ENCODE data around the gene USP17L13. TPM values are rescaled to one million over a fixed set of nuclear protein-coding genes. Genes with fewer than 3 reads are reported as not detected.
"Not testable (repeated sequence)": the region's sequence is repeated elsewhere in the genome, so short reads cannot be mapped to it uniquely, and the experiment has no call there.

Gene USP17L13
- total RNA-seq (2021): not detected in 2 replicates
- long read RNA-seq: 0 reads

DNA sequence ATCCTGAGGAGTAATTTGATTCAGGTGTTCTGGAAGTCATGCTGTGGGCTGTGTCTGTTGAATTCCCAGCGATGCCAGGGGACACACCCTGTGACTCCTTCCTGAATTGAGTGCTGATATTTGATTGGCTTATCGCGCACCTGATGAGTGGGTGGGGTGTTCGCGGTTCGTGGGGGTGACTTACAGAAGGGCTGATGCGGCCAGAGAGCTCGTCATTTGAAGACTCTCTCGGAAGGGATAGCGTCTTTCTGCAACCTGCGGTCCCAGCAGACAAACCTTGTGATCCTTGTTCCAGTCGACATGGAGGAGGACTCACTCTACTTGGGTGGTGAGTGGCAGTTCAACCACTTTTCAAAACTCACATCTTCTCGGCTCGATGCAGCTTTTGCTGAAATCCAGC, at the start of gene USP17L13:
USP17L13 (plus strand) TSS at position 301 of the 400 bp plus-strand sequence; CDS start at position 301, 0 bp downstream.
- not testable (repeated sequence) for H3K9me3 Mint-ChIP-seq; H2BK5ac ChIP-seq (ENCODE audit: insufficient read length, low read length)

DNA sequence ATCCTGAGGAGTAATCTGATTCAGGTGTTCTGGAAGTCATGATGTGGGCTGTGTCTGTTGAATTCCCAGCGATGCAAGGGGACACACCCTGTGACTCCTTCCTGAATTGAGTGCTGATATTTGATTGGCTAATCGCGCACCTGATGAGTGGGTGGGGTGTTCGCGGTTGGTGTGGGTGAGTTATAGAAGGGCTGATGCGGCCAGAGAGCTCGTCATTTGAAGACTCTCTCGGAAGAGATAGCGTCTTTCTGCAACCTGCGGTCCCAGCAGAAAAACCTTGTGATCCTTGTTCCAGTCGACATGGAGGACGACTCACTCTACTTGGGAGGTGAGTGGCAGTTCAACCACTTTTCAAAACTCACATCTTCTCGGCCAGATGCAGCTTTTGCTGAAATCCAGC, 14.3 kb upstream of the USP17L13 start, which contains the start of gene USP17L10:
USP17L10 (plus strand) TSS at position 301 of the 400 bp plus-strand sequence; CDS start at position 301, 0 bp downstream.
- not testable (repeated sequence) for H3K27me3 ChIP-seq (ENCODE audit: insufficient read depth, low read length); H3K4ac ChIP-seq (ENCODE audit: low read depth, low read length); H2BK20ac ChIP-seq (ENCODE audit: low read depth, low read length, poor library complexity, severe bottlenecking); H2BK15ac ChIP-seq (ENCODE audit: low read depth, low read length); H3K23ac ChIP-seq (ENCODE audit: insufficient read length, low read depth, low read length); H3K9me3 ChIP-seq (ENCODE audit: control insufficient read depth, low read depth, low read length); H3K14ac ChIP-seq (ENCODE audit: insufficient read depth, low read length); H3K27ac ChIP-seq (ENCODE audit: insufficient read length, low read depth, low read length); H3K4me1 Mint-ChIP-seq; H2AFZ ChIP-seq (ENCODE audit: low read length); H3K18ac ChIP-seq (ENCODE audit: insufficient read length, low read depth, low read length); H3K27me3 Mint-ChIP-seq (ENCODE audit: low read depth); H3K9me3 Mint-ChIP-seq; H2BK12ac ChIP-seq (ENCODE audit: insufficient read length, low read depth, low read length); H3K23me2 ChIP-seq (ENCODE audit: insufficient read length, low read depth, low read length, poor library complexity, severe bottlenecking); H3K9ac ChIP-seq (ENCODE audit: extremely low read depth, insufficient read length, low read length); H4K91ac ChIP-seq (ENCODE audit: insufficient read length, low read depth, low read length); H3K56ac ChIP-seq (ENCODE audit: insufficient read length, low read depth, low read length); H2BK5ac ChIP-seq (ENCODE audit: insufficient read length, low read length); H3K79me1 ChIP-seq (ENCODE audit: insufficient read depth, low read depth, low read length, poor library complexity, severe bottlenecking); H4K8ac ChIP-seq (replicated peaks; ENCODE audit: insufficient read length, low read depth, low read length); H2AK5ac ChIP-seq (ENCODE audit: insufficient read length, low read length); H3K4me3 Mint-ChIP-seq; H3K27ac Mint-ChIP-seq; DNase-seq; H4K5ac ChIP-seq (ENCODE audit: insufficient read length, low read depth, low read length); H3K4me1 ChIP-seq (ENCODE audit: insufficient read depth, low read length); H3K36me3 Mint-ChIP-seq (ENCODE audit: insufficient read depth in 1 of 3, low read depth in 3 of 3); H2BK120ac ChIP-seq (ENCODE audit: low read depth, low read length, poor library complexity, severe bottlenecking); H3T11ph ChIP-seq (ENCODE audit: low read length); H3K4me2 ChIP-seq (ENCODE audit: insufficient read depth, insufficient read length, low read length); H4K20me1 ChIP-seq (ENCODE audit: control insufficient read depth, insufficient read depth, insufficient read length); H3K79me2 ChIP-seq (ENCODE audit: insufficient read depth, low read length)
- WGBS (ENCODE audit: extremely low coverage, insufficient read length, low lambda C conversion rate): no CpG with 5 or more reads among the region's 13 CpGs

More for the DNA sequence above, at the start of gene USP17L13:
- H4K5ac ChIP-seq (ENCODE audit: insufficient read length, low read depth, low read length); H3K27me3 ChIP-seq (ENCODE audit: insufficient read depth, low read length); H3K18ac ChIP-seq (ENCODE audit: insufficient read length, low read depth, low read length); H2AFZ ChIP-seq (ENCODE audit: low read length); H3K9ac ChIP-seq (ENCODE audit: extremely low read depth, insufficient read length, low read length); H3K27ac Mint-ChIP-seq; H3K36me3 Mint-ChIP-seq (ENCODE audit: insufficient read depth in 1 of 3, low read depth in 3 of 3); H3K9me3 ChIP-seq (ENCODE audit: control insufficient read depth, low read depth, low read length); H3K23ac ChIP-seq (ENCODE audit: insufficient read length, low read depth, low read length); H3K4me2 ChIP-seq (ENCODE audit: insufficient read depth, insufficient read length, low read length); H3K27ac ChIP-seq (ENCODE audit: insufficient read length, low read depth, low read length); H3K27me3 Mint-ChIP-seq (ENCODE audit: low read depth); H3K23me2 ChIP-seq (ENCODE audit: insufficient read length, low read depth, low read length, poor library complexity, severe bottlenecking); H4K20me1 ChIP-seq (ENCODE audit: control insufficient read depth, insufficient read depth, insufficient read length); H2BK20ac ChIP-seq (ENCODE audit: low read depth, low read length, poor library complexity, severe bottlenecking); H3K14ac ChIP-seq (ENCODE audit: insufficient read depth, low read length); H3K79me1 ChIP-seq (ENCODE audit: insufficient read depth, low read depth, low read length, poor library complexity, severe bottlenecking); H3T11ph ChIP-seq (ENCODE audit: low read length); DNase-seq; H2AK5ac ChIP-seq (ENCODE audit: insufficient read length, low read length); H4K8ac ChIP-seq (replicated peaks; ENCODE audit: insufficient read length, low read depth, low read length); H3K79me2 ChIP-seq (ENCODE audit: insufficient read depth, low read length); H2BK12ac ChIP-seq (ENCODE audit: insufficient read length, low read depth, low read length); H3K4me1 ChIP-seq (ENCODE audit: insufficient read depth, low read length); H3K4me1 Mint-ChIP-seq; H4K91ac ChIP-seq (ENCODE audit: insufficient read length, low read depth, low read length); H3K4me3 Mint-ChIP-seq; H2BK15ac ChIP-seq (ENCODE audit: low read depth, low read length); H3K56ac ChIP-seq (ENCODE audit: insufficient read length, low read depth, low read length); H3K4ac ChIP-seq (ENCODE audit: low read depth, low read length); H2BK120ac ChIP-seq (ENCODE audit: low read depth, low read length, poor library complexity, severe bottlenecking): not testable (repeated sequence)
- WGBS (ENCODE audit: extremely low coverage, insufficient read length, low lambda C conversion rate): no CpG with 5 or more reads among the region's 14 CpGs

All from H9 (cell line).